DOHH2 (cell line): Measurements from ENCODE around the gene PIP4K2A.

Experiments
- H3F3A ChIP-seq: fragments of 200-600 bp; sonication (generic), shearing (Covaris generic); 2 replicates; pipeline ENCODE4 v1.6.0; 2016; ENCODE audit warnings: antibody characterized with exemption, mild to moderate bottlenecking; ENCODE audit not compliant: control insufficient read depth, insufficient read depth
- H3K27ac ChIP-seq: fragments of 200-600 bp; sonication (generic); 2 replicates; pipeline ENCODE4 v1.5.1; 2014; ENCODE audit warnings: low read depth, mild to moderate bottlenecking, low read length, moderate library complexity
- H3K27me3 ChIP-seq: fragments of 200-600 bp; sonication (generic); 2 replicates; pipeline ENCODE4 v1.6.1; 2014; ENCODE audit warnings: mild to moderate bottlenecking, low read length, mixed read lengths; ENCODE audit not compliant: control insufficient read depth
- H3K36me3 ChIP-seq: fragments of 200-600 bp; sonication (generic); 2 replicates; pipeline ENCODE4 v1.6.1; 2014; ENCODE audit warnings: mild to moderate bottlenecking, low read length, moderate library complexity, mixed read lengths; ENCODE audit not compliant: control insufficient read depth
- H3K4me1 ChIP-seq: fragments of 200-600 bp; sonication (generic); 2 replicates; pipeline ENCODE4 v1.6.1; 2014; ENCODE audit warnings: mild to moderate bottlenecking, low read length, mixed read lengths; ENCODE audit not compliant: control insufficient read depth
- H3K4me2 ChIP-seq: fragments of 200-600 bp; sonication (generic); 2 replicates; pipeline ENCODE4 v1.6.0; 2014; ENCODE audit warnings: mild to moderate bottlenecking, low read length, moderate library complexity
- H3K4me3 ChIP-seq: fragments of 200-600 bp; sonication (generic); 2 replicates; pipeline ENCODE4 v1.5.1; 2014; ENCODE audit warnings: mild to moderate bottlenecking, low read length, mixed read lengths
- H3K79me2 ChIP-seq: fragments of 200-600 bp; sonication (generic); 2 replicates; pipeline ENCODE4 v1.6.1; 2014; ENCODE audit warnings: mild to moderate bottlenecking, low read length, mixed read lengths; ENCODE audit not compliant: control insufficient read depth
- H3K9me2 ChIP-seq: fragments of 200-600 bp; sonication (generic); replicated peaks from 2 replicates; pipeline ENCODE4 v1.6.1; 2014; ENCODE audit warnings: mild to moderate bottlenecking, low read length, mixed read lengths; ENCODE audit not compliant: control insufficient read depth
- H3K9me3 ChIP-seq: fragments of 200-600 bp; sonication (generic); 2 replicates; pipeline ENCODE4 v1.6.1; 2014; ENCODE audit warnings: antibody characterized with exemption, low read length, mixed read lengths; ENCODE audit not compliant: control insufficient read depth, insufficient read depth
- H4K20me1 ChIP-seq: fragments of 200-600 bp; sonication (generic); 2 replicates; pipeline ENCODE4 v1.6.0; 2014; ENCODE audit warnings: low read depth, mild to moderate bottlenecking, antibody characterized with exemption, low read length, moderate library complexity; ENCODE audit not compliant: control insufficient read depth, insufficient read depth
- CTCF ChIP-seq: fragments of 200-600 bp; sonication (generic); IDR thresholded peaks from one replicate; pipeline ENCODE4 v1.5.1; 2014; ENCODE audit warnings: antibody characterized with exemption, mild to moderate bottlenecking, low read depth, low read length; ENCODE audit not compliant: poor library complexity, severe bottlenecking
- EZH2phosphoT487 ChIP-seq: fragments of 200-600 bp; sonication (generic); IDR thresholded peaks from 2 replicates; pipeline ENCODE4 v1.6.1; 2017; ENCODE audit warnings: borderline replicate concordance, mild to moderate bottlenecking, antibody characterized with exemption, low read length, moderate library complexity, mixed read lengths

PIP4K2A gene

DNA sequence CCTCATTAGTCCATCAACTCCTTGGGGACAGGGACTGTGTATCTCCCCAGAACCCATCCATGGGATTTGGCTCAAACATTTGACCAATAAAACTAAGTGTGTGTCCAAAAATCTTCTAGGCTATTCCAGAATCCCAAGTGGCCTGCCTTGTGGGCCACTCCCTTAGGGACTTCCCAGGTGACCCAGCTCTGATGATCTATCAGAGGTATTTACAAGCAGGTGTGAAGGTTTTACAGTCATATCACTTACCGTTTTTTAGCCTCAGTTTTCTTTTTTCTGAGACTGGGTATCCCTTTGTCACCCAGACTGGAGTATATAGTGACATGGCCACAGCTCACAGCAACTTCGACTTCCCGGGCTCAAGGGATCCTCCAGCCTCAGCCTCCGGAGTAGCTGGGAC is 64.4 kb downstream of the PIP4K2A start:
- no peak for TF ChIP-seq CTCF
- no peak for TF ChIP-seq EZH2phosphoT487
- H3K9me2 ChIP-seq, result no peaks in the 10 kb centered on the region
- H3K79me2 ChIP-seq, result peaks cover 72% of the 10 kb centered on the region
- H3K27ac ChIP-seq, result no peak overlapping the region
- H3F3A ChIP-seq, result no peaks in the 10 kb centered on the region
- no peak overlapping the region for H3K4me3 ChIP-seq
- no peaks in the 10 kb centered on the region for H3K27me3 ChIP-seq
- H4K20me1 ChIP-seq, result peaks cover 4% of the 10 kb centered on the region; the same call in 1 of the 2 replicates
- no peaks in the 10 kb centered on the region; the same call in 1 of the 2 replicates for H3K36me3 ChIP-seq
- peaks cover 53% of the 10 kb centered on the region for H3K4me1 ChIP-seq
- no peak overlapping the region for H3K4me2 ChIP-seq
- H3K9me3 ChIP-seq, result no peaks in the 10 kb centered on the region

DNA sequence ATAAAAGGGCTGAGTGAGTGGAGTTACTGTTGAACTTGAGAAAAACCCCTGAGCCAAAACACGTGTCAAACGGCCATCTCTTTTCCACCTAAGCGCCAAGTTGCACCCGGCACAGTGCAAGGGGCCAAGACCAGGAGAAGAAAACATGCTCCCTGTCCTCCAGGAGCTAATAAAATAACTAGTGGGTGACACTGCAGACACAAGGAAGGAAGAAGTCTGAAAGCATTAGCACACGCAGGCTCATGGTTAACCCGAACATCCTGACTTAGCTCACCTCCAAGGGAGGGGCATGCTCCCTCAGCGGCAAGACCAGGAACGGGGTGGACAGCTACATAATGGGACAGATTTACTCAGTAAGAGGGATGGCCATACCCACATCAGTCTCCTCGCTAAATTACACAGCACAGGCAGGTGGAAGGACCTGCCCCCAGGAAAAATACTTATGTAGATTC is 65.0 kb downstream of the PIP4K2A start:
- Histone ChIP-seq H3K4me1 (peaks cover 49% of the 10 kb centered on the region), H3K36me3 (no peaks in the 10 kb centered on the region; the same call in 1 of the 2 replicates), H3K27me3 (no peaks in the 10 kb centered on the region), H3K4me2 (no peak overlapping the region), H4K20me1 (peaks cover 4% of the 10 kb centered on the region; the same call in 1 of the 2 replicates), H3F3A (no peaks in the 10 kb centered on the region), H3K4me3 (no peak overlapping the region), H3K9me3 (no peaks in the 10 kb centered on the region), H3K27ac (no peak overlapping the region), H3K79me2 (peaks cover 73% of the 10 kb centered on the region), H3K9me2 (no peaks in the 10 kb centered on the region)
- TF ChIP-seq EZH2phosphoT487, result no peak
- no peak for TF ChIP-seq CTCF

DNA sequence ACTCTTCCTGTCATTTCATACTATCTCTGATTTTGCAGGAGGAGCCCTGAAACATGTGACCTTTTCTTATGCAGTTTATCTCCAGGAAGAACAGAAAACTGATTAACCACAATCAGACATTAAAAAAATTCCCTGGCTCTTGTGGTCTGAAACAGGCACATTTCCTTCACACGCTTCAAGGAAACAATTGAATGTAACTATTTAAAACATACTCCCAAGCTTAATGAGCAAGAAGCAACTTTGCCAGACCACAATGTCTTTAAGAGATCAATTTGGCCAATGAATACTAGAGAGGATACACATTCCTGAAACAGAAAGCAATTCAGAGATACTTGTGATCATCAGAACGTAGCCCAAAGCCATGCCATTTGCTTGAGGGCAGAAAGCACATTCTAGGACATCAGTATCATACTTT is 65.8 kb downstream of the PIP4K2A start:
- peaks cover 47% of the 10 kb centered on the region for H3K4me1 ChIP-seq
- no peak overlapping the region for H3K27ac ChIP-seq
- no peaks in the 10 kb centered on the region for H3F3A ChIP-seq
- no peak overlapping the region for H3K4me2 ChIP-seq
- no peaks in the 10 kb centered on the region; the same call in 1 of the 2 replicates for H3K36me3 ChIP-seq
- H4K20me1 ChIP-seq, result peaks cover 4% of the 10 kb centered on the region; the same call in 1 of the 2 replicates
- no peaks in the 10 kb centered on the region for H3K9me2 ChIP-seq
- H3K79me2 ChIP-seq, result peaks cover 80% of the 10 kb centered on the region
- no peak for TF ChIP-seq CTCF
- no peak for TF ChIP-seq EZH2phosphoT487
- no peak overlapping the region for H3K4me3 ChIP-seq
- no peaks in the 10 kb centered on the region for H3K9me3 ChIP-seq
- H3K27me3 ChIP-seq, result no peaks in the 10 kb centered on the region
